GM12864 (cell line): ENCODE results near the gene ZNF827.
A peak's percentile ranks its signal among the peaks of the same experiment; 100 is the strongest.

Experiments
- DNase-seq: peaks from one replicate; pipeline ENCODE4 v3.0.0-alpha.2; 2011; ENCODE audit warnings: low read depth
- H3K4me3 ChIP-seq: 2 replicates; pipeline ENCODE4 v1.5.1; 2011; ENCODE audit warnings: mild to moderate bottlenecking, low read depth, low read length, control low read depth
- CTCF ChIP-seq: IDR thresholded peaks from 2 replicates; pipeline ENCODE4 v1.5.1; 2011; ENCODE audit warnings: low read depth, mild to moderate bottlenecking, moderate library complexity, low read length, control low read depth, inconsistent platforms; ENCODE audit errors: missing control alignments

ZNF827 gene

DNA sequence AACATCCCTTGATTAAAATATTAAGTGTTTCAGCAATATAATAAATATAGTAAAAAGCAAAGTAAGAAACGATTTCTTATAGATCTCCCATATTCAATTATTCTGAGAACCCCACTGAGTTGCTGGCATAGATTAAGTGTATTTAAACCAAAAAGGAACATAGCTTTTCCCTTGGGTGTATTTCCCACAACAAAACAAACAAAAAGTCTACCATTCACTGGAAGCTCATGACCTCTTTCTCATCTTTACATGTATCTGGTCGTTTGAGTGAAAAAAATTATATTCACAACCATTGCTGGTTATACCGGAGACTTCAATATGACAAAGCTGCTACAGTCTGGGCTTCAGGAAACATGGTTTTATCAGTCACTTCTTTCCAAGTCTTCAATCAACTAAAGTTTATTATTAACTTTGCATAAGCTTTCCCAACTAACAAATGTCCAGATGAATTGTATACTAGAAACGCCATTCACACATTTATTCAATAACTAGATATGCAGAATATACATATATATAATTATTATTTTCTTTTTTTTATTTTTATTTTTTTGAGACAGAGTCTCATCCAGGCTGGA, 38.6 kb downstream of the ZNF827 start:
- DNase-seq: no peak
- TF ChIP-seq CTCF: no peak
- no peak overlapping the region for H3K4me3 ChIP-seq

DNA sequence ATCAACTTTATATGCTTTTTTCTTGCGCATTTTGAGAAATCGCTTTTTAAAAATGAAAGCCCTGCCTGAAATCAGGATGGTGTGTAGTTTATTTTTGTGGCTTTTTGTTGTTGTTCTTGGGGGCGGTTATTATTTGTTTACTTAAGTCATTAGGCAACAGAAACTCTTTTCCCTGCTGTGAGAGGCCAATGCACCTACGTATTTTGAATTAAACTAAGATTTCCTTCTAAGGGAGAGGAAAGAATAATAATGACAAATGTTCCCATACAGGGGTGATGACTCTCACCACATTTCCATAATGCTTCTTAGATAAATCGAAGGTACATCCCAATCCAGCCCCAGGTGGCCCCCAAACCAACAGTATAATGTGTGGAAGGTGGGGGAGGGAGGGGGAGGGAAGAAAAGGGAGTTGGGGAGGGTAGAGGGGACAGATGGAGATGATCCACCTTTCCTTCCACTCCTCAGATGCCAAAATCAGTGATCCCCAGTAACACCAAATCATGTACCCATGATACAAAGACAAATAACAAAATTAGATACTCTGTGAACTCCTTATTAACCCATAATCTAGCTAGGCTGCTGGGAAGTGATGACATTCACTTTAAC, 39.6 kb downstream of the ZNF827 start:
- no peak overlapping the region for H3K4me3 ChIP-seq
- no peak for TF ChIP-seq CTCF
- DNase-seq: no peak

DNA sequence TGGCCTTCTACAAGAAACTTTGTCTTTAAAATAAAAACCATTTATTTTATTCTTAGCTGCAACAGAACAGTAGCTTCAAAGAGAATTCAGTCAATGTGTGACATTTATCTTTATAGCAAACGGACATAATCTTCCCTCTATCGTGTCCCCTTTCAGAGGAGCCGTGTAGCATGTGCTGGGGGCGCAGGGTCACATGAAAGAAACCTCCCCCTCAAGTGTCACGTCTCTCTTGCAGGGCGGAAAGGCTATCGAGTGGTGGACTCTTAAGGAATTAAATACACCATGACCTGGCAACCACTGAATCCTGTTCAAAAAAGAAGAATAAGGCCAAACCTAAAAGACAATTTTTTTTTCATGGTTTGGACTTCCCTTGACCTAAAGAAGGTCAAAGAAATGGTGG, 40.2 kb downstream of the ZNF827 start:
- TF ChIP-seq CTCF: no peak
- DNase-seq: no peak
- no peak overlapping the region for H3K4me3 ChIP-seq

DNA sequence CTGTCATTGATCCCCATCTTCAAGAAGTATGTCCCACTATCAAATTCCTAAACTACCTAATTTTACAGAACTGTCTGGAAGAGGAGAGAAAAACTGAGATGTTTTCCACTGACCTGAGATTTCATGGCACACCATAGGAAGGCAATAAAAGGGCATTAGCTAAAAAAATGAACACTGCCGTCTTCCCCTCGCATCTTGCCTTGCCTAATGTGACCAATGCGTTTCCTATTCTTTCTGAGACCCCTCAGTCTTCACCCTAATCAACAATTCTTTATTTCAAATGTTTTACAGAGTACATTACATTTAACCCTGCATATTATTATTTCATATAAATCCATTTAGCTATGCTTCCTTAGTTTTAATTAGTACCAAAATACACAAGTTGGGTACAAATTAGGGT, 43.6 kb downstream of the ZNF827 start:
- H3K4me3 ChIP-seq: no peak overlapping the region
- no peak for TF ChIP-seq CTCF
- no peak for DNase-seq

DNA sequence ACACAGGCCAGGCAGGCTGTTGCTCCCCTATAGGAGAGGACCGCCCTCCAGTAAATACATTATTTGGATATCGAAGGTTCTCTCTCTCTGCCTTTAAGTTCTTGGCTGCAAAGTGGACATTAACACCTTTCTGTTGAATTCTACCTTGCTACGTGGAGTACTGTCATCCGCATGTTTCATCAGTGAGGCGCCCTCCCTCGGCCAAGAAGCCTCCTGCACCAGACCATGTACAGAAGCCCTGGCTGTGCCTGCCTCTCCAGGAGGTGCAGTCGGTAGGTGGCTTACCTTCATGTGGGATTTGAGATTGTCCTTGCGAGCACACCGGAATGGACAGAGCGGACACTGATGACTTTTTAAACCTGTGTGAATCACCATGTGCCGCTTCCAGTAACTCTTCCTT, 46.7 kb downstream of the ZNF827 start:
- no peak for TF ChIP-seq CTCF

DNA sequence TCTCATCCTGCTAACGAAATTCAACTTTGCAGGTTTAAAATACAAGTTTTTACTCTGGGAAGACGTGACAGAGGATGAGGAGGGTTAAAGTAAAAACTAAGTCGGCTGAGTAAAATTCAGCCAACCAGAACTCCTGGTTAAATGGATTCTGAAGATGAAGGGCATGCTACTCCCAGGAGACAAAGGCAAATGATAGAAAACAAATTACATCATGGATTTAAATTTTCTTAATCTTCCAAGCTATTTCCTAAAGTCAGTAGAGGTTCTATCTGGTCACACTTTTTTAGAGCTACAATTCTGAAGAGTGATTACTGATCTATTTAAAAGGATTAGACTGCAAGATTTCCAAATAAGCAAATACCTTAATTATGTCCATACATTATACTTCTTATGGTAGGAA, 47.9 kb downstream of the ZNF827 start:
- H3K4me3 ChIP-seq: no peak overlapping the region
- DNase-seq: no peak
- no peak for TF ChIP-seq CTCF

More for the DNA sequence above, 46.7 kb downstream of the ZNF827 start:
- H3K4me3 ChIP-seq: no peak overlapping the region
- DNase-seq: no peak

DNA sequence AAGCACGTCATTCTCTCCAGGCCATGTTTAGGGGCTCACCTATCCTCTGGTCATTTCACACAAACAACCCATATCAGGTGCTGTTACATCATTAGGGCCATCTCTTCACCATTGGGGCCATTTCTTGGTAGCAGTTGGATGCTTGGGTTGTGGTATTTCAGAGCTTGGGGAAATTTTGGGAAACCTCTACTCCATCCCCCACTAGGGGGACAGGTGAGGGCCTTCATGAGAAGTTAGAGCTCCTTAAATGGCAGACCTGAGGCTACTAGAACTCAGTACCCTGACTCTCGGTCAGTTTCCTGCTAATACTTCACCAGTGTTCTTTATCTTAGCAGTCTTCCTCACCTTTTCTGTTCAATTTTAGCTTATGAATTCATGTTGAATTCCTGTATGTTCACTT, 50.2 kb downstream of the ZNF827 start:
- DNase-seq: no peak
- no peak overlapping the region for H3K4me3 ChIP-seq
- TF ChIP-seq CTCF: peak; percentile 21
